NCI-H1694 (cell line): ENCODE data around the gene SLC6A8.
"Not testable (repeated sequence)": the region's sequence is repeated elsewhere in the genome, so short reads cannot be mapped to it uniquely, and the experiment has no call there.

Experiments used
- DNase-seq: peaks from one replicate; lab custom pipeline; 2025; lab: John Stamatoyannopoulos, UW

The SLC6A8 gene

DNA sequence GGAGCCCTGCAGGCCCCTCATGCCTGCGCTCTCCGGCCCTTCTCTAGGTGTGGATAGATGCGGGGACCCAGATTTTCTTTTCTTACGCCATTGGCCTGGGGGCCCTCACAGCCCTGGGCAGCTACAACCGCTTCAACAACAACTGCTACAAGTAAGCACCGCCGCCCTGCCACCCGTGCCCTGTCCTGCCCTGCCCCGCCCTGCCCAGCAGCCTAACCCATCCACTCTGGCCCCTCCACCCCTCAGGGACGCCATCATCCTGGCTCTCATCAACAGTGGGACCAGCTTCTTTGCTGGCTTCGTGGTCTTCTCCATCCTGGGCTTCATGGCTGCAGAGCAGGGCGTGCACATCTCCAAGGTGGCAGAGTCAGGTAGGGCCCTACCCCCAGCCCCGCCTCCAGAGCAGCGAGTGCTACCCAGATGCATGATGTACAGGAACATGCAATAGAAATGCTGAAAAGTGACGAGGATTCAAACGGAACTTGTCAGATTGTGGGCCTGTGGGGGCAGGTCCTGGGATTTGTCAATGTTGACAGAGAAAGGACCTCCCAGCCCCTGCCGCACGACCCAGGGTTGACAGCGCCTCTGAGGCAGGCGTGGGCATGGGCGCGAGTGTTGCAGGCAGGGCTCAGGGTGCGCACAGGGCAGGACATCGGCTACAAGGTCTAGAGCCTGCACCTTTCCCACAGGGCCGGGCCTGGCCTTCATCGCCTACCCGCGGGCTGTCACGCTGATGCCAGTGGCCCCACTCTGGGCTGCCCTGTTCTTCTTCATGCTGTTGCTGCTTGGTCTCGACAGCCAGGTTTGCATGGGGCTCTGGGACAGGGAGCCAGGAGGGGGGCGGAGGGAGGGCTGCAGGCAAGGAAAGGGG is 5.7 kb downstream of the SLC6A8 start:
- DNase-seq: no peak

DNA sequence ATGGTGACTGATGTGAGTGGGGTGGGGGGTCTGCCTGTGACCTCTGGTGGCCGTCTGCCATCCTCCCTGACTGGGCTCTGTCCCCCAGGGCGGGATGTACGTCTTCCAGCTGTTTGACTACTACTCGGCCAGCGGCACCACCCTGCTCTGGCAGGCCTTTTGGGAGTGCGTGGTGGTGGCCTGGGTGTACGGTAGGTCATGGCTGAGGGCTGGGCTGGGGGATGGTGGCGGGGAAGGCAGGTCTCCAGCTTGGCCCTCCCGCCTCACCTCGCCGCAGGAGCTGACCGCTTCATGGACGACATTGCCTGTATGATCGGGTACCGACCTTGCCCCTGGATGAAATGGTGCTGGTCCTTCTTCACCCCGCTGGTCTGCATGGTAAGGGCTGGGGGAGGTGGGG is 6.5 kb downstream of the SLC6A8 start:
- not testable (repeated sequence) for DNase-seq

DNA sequence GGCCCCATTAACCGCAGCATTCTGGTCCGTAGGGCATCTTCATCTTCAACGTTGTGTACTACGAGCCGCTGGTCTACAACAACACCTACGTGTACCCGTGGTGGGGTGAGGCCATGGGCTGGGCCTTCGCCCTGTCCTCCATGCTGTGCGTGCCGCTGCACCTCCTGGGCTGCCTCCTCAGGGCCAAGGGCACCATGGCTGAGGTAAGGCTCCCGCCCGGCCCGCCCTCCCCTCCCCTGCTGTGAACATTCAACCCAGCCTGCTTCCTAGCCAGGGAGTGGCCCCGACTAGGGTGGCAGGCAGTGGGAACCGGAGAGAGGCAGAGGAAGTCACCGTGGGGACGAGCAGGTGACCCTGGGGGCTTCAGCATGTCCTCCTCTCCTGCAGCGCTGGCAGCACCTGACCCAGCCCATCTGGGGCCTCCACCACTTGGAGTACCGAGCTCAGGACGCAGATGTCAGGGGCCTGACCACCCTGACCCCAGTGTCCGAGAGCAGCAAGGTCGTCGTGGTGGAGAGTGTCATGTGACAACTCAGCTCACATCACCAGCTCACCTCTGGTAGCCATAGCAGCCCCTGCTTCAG is 7.1 kb downstream of the SLC6A8 start:
- no peak for DNase-seq

DNA sequence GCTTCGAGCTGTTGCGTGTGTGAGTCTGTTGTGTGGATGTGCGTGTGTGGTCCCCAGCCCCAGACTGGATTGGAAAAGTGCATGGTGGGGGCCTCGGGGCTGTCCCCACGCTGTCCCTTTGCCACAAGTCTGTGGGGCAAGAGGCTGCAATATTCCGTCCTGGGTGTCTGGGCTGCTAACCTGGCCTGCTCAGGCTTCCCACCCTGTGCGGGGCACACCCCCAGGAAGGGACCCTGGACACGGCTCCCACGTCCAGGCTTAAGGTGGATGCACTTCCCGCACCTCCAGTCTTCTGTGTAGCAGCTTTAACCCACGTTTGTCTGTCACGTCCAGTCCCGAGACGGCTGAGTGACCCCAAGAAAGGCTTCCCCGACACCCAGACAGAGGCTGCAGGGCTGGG is 8.4 kb downstream of the SLC6A8 start:
- no peak for DNase-seq

DNA sequence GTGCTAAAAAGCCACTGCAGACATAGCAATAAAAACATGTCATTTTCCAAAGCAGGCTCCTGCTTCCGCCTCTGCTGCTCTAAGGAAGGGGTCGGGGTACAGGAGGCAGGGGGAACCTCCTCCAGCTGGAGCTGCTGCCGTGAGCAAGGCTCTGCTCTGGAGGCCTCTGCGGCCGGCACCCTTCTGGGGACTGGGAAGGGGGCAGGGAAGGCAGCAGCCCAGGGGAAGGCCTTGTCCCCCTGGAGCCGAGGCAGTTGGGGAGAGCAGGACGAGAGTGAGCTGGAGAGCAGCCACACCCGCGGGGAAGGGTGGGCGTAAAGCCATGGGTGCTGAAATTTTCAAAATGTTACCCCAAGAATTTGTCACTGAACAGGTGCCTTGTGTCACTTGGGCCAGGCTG is 8.8 kb downstream of the SLC6A8 start:
- not testable (repeated sequence) for DNase-seq

DNA sequence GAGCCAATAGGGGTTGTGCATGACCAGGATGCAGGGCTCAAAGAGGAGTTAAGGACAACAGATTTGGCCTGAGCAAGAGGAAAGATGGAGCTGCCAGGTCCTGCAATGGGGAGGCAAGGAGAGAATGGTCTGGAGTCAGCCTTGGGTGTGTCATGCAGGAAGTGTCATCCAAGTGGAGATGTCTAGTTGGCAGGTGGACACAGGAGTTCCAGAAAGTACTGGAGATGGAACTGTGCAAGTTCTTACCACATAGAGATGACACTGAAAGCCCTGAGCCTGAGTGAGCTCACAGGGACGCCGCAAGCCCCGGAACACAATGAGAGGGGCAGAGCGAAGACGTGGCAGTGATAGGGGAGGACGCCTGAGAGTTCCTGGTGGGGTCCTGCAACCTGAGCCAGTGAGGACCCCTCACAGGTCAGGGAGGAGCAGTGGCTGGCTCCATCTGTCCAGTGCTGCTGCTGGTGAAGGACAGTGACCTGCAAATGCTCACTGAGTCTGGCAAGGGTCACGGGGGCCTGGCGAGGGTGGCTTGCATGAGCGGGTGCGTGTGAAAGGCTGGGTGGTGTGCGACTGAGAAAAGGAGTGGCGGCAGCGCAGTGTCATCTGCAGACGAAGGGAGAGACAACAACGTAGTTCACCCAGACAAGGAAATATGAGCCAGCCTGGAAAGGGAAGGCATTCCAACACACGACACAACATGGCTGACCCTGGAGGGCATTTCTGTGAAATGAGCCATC is 9.4 kb downstream of the SLC6A8 start:
- DNase-seq: not testable (repeated sequence)

DNA sequence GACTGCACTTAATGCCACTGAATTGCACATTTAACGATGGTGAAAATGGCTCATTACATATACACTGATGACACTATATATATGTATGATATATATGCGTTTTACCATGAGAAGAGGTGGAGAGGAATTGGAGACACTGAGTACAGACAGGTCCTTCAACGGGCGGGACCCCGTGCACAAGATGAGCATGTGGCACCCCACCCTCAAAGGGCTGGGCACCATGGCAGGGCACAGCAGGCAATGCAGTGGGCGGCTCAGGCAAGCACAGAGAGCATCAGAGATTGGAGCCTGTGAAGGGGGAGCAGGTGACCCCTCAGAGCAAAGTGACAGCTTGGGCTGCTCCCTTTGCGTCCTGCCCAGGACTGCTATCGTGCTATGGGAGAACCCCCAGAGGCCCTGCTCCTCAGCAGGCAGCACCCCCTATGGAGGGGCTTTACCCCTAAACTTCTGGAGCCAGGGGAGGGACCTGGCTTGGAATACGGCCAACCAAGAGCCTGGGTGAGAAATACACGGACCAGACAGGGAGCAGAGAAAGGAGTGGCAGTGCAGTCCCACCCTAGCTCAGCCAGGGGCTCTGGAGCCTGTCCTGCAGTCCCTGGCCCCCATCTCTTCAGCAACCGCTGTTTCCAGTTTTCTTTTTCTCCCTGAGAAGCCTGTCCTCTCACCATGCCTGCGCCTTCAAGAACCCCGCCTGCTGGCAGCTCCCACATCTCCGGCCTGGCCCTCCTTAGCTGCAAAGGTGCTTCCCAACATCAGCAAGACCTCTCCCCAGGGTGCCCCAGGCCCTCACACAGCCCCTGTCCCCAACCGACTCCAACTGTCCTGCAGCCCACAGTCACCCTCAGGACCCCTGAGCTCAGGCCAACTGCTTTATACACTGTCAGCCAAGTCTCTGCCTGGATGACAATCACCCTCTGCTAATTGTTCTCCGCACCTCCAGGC is 10.5 kb downstream of the SLC6A8 start:
- no peak for DNase-seq

DNA sequence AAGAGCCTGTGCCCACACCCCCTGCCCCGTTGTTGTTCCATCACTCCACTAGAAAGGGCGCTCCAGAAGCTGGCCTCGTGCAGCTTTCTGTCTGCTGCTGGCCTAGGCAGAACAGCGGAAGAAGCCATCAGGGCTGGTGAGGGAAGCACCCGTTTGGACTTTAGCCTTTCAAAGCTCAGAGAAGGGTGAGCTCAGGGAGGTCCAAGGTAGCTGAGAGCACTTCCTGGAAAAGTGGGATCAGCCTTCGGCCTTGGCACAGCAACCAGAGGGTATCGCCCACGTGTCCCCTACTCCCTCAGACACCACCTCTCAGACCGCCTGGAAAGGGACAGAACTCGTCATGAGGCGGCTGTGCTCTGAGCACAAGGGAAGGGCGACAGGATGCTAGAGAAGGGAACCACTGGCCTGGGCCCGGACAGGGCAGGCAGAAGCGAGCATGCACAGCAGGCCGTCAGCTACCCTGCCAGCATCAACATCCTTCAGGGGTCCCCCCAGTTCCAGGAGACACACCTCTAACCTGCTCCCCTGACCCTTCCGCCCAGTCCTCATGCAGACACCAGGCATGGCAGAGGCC is 11.6 kb downstream of the SLC6A8 start:
- DNase-seq: not testable (repeated sequence)

DNA sequence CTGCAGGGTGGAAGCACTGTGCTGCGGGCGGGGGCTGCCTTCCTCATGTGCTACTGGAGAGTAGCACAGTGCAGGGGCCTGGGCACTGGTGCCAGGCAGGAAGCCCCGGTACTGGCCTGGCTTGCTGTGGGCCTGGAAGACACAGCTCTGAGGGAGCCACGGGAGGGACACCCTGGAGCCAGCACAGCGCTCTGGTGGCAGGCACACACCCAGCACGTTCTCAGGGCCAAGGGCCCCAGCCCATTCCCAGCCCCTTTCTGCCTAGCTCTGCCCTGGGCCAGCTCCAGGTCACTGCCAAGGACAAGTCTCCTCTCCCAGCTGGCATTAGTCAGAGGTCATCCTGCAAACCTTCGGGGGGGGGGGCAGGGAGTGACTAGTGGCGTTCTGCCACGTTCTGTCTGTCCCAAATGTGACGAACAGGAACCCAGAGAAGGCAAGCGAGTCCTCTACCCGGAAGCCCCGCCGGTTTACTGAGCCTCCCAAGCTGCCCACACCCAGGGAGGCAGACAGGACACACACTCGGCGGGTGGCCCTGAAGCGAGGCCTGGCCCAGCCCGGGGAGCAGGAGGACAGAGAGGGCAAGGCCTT is 12.2 kb downstream of the SLC6A8 start:
- not testable (repeated sequence) for DNase-seq

DNA sequence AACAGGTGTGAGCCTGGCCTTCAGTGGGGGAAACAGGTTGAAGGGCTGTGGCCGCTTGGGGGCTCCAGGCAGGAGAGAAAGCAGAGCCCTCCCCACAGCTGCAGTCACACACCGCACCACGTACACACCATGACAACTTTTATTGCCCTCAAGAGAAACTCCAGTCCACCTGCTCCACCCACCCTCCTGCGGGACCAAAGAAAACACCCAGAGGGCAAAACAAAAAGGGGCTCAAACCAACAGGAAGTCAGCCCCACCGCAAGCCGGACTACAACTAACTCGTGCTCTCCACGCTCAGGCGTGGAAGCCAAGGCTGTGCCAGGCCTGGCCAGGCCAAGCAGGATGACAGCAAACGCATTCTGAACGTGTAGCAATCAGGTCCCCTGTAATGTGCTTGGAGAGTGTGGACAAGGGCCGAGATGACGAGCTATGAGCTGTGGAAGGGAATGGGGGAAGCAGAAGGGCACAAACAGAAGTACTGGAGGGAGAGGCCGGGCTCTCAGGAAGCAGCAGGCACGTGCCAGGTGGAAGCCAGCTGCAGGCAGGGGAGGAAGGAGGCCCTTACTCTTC is 12.7 kb downstream of the SLC6A8 start:
- no peak for DNase-seq

DNA sequence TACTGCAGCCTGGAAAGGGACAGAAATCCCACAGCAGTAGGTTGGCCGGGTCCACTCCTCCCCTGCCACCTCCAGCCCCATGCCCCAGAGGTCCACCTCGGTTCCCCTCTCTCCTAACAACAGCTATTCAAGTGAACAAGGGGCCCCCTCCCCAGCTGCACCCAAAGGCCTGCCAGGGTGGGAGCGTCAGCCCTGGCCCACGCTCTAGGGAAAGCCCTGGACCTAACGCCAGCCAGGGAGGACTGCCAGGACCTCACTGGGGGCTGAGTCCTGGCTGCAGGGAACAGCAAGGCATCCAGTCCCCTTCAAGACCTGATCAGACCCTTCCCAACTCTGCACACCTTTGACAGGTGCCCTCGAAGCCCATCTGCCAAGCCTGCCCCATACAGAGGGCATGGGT is 13.2 kb downstream of the SLC6A8 start:
- no peak for DNase-seq

DNA sequence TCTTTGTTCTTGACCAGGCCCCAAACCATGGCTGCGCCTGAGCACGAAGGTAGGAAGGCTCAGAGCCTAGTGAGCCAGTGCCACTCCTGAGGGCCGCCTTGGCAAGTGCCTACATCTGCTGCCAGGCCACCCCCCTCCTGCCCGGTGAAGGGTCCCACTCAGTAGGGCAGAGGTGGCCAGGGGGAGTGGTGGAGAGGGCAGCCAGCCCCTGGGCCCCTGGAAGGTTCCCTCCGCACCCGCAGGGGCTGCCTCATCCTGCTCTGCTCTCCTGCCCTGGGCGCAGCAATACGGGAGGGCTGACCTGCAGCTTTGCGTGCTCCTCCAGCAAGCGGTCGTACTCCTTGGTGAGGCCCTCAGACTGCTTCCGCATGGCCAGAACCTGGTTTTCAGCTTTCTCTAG is 14.0 kb downstream of the SLC6A8 start:
- no peak for DNase-seq

DNA sequence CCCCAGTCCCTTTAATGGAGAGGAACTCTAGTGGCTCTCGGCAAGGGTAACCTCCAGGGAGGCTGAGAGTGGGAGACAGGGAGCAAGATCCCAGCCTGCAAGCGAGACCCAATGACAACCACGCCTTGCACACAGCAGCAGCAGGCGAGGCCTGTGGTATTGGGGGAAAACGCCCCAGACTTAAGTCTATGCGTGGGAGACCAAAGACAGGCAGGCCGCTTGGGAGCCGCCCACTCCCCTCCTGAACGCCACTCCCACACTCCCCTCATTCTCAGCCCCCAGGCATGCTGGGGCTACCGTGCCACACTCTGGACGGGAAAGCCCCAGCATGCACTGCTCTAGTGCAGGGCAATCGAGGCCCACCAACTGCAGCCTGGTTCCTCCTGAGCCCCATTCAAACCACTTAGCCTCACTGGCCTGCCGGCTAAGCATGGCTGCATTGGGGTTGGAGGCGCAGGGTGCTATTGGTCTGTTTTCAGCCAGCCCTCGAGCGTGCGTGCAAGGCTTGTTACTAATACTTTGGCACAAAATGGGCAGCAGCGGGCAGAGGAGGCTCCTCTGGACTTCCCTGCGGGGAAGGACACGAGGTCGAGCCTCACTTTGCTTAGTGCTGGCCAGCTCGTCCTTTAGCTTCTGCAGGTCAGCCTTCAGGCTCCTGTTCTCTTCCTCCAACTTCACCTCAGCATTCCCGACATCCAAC is 14.8 kb downstream of the SLC6A8 start:
- no peak for DNase-seq

DNA sequence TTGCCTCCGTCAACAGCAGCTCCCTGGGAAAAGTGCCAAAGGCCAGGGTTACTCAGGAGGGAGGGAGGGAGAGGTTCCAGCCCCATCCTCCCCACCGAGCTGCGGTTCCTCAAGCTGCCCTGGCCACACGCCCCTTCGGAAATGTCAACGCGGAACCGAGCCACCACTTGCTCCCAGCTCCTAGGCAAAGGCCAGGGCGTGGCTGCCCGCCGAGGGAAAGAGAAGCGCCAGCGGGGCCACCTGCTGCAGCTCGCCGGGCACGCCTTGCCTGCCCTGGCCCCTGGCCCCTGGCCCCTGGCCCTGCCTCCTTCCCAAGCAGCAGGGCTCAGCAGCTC is 15.3 kb downstream of the SLC6A8 start:
- no peak for DNase-seq

DNA sequence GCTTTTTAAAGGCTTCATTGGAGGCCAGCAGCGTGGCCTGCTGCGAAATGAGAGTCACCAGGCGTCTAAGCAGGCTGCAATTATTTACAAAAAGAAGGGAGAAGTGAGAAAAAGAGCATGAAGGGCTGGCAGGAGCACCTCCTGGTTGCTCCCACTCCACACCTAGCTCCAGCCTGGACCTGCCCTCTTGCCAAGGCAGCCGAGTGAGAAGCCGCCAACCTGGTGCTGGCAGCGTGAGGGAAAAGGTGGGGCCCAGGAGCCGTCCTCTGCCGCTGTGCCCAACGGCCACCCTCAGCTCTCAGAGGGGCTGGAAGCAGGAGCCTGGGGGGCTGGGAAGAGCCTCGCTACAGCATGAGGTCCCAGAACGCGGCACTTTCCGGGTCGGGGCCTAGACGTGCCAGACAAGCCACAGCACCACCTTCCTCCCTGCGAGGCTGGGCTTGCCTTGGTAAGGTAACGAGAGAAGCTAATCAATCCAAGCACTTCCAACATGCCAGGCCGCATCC is 16.3 kb downstream of the SLC6A8 start:
- DNase-seq: no peak

DNA sequence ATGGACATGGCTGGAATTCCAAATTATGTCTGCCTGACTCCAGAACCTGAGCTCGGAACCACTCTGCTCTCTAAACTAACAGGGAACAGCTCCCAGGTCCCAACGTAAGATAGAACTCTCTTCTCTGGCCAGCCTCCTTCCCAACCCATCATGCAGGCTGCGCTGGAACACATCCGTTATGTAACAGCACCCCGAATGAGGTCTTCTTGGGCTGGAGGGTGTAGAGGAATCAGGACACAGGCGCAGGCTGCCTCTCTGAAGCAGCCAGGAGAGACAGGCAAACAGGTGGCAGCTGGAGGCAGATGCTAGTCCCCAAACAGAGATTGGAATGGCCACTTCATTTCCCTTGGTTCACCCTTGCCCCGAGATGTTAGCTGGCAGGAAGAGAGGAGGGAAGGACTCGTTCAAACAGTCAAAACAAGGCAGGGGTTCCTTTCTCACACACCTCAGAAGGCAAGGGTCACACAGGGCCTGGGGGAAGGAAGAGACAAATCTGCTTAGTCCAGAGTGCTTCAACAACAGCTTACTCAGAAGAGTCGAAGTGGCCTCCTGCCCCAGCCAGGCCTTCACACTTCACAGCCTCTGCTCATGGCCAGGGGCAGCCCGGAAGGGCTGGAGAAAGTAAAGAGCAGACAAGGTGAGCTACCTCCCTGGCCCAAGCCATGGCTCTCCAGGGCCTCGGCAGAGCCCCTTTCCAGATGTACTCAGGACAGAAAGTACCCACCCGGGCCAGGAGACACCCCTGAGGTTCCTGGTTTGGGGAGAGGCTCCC is 17.1 kb downstream of the SLC6A8 start:
- DNase-seq: not testable (repeated sequence)

DNA sequence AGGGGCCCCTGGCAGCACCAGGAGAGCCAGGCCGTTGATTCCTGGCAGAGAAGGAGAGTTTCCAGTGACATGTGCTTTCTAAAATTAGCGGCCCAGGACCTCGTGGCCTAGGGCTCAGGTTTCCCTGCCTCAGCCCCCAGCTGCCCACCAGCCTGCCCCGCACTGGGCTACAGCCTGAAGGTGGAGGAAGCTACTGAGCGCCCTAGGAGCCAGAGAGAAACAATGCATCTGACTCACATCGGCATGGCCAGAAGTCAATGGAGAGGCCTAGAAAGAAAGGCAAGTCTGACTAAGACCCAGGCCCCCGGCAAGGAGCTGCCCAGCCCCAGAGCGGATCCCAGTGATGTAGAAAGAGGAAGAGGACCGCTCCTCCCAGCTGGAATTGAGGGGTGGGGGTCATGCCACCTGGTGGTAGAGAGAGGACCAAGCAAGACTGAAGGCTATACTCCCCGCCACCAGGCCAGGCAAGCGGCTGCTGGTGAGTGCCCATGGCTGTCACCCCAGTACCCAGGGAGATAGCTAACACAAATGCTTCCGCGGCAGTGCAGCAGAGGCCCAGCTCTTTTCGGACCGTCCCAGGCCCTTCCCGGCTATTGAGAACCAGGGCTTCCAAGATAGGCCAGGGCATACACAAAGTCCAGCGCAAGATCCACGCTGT is 17.8 kb downstream of the SLC6A8 start:
- DNase-seq: not testable (repeated sequence)

DNA sequence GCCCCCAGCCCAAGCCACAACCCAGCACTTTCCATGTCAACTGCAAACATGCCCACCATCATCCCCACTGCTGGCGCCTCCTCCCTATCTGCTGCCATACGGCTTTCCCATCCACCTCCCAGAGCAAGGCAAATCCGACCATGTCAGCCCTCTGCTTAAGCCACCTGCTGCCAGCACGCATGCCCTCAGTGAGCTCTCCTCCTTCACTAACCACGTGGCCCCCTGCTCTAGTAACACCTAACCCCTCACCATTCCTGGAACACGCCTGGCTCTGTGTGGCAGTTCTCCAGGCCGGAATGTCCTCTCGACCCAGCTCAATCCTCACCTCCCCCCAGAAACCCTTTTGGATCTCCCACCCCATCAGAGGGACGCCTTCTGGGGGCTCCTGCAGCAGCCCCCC is 19.1 kb downstream of the SLC6A8 start:
- no peak for DNase-seq

DNA sequence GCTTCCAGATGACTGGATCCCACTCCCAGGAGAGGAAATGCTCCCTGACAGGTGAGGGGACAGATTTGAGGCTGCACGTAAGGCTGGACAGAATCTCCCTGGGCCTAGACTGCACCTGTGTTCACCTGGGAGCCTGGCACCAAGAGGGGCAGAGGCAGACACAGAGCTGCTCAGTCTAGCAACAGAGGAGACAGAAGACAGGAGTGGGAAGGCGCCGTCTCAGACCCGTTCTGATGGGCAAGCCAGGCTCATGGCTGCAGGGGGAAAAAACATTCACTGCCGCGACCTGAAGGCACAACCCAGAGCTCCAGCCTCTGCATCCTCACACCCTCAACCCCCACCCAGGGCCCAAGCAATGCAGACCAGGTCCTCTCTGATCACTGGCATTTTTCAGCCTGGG is 19.7 kb downstream of the SLC6A8 start:
- DNase-seq: no peak
